Tibial nerve (tissue), 4 donors: ENCODE results near the gene FOXA2. TPM values are rescaled to one million over a fixed set of nuclear protein-coding genes. Genes with fewer than 3 reads are reported as not detected.
"Not testable (repeated sequence)": the region's sequence is repeated elsewhere in the genome, so short reads cannot be mapped to it uniquely, and the experiment has no call there.

ENCODE experiments used
- DNase-seq, 2 donors: peaks; one replicate each; pipeline ENCODE4 v3.0.0-alpha.2; 2019; ENCODE audit warnings: low spot score in 2 of 2
- H3K27ac ChIP-seq, 4 donors: fragments of 200-600 bp; sonication (generic) in 3 of 4; one replicate each; pipeline ENCODE4 v1.5.1; 2017 to 2019; ENCODE audit warnings: mild to moderate bottlenecking in 1 of 4
- H3K27me3 ChIP-seq, 2 donors: fragments of 200-600 bp; sonication (generic) in 1 of 2; one replicate each; pipeline versions ENCODE4 v1.5.1 to v1.6.0; 2017 to 2019
- H3K36me3 ChIP-seq, 3 donors: fragments of 200-600 bp; sonication (generic); one replicate each; pipeline ENCODE4 v1.5.1; 2018 to 2019
- H3K4me1 ChIP-seq, 4 donors: fragments of 200-600 bp; sonication (generic) in 3 of 4; one replicate each; pipeline ENCODE4 v1.5.1; 2017 to 2019
- H3K4me3 ChIP-seq, 4 donors: fragments of 200-600 bp; sonication (generic) in 3 of 4; one replicate each; pipeline ENCODE4 v1.5.1; 2017 to 2019; ENCODE audit warnings: mild to moderate bottlenecking in 1 of 4, moderate library complexity in 1 of 4
- H3K9me3 ChIP-seq, 4 donors: fragments of 200-600 bp; sonication (generic) in 3 of 4; one replicate each; pipeline ENCODE4 v1.5.1; 2017 to 2019
- EP300 ChIP-seq, 2 donors: sonication (generic); formaldehyde crosslinking; IDR thresholded peaks; one replicate each; pipeline ENCODE4 v1.6.1; 2017; ENCODE audit warnings: antibody characterized with exemption in 2 of 2, mild to moderate bottlenecking in 1 of 2
- POLR2A ChIP-seq, 2 donors: fragments of 450-650 bp; IDR thresholded peaks; one replicate each; pipeline ENCODE4 v1.6.1; 2017; ENCODE audit warnings: antibody characterized with exemption in 2 of 2, mild to moderate bottlenecking in 2 of 2, moderate library complexity in 2 of 2
- WGBS, 2 donors: methylation state at CpG; one replicate each; pipeline ENCODE4 v1.1.5; 2018; 5-methylcytosine and 5-hydroxymethylcytosine counted together
- total RNA-seq, 4 donors: library from RNA; depleted of rRNA; stranded (reverse); fragments of >200 nt; gene quantifications; one replicate each; pipeline ENCODE4 v1.1.0, GENCODE V29; 2016
- TF ChIP-seq, protein P1 (sequence below), 5 experiments: fragments of 200-600 bp in 3 of 5; fragments of 450-650 bp in 2 of 5; sonication (generic) in 3 of 5; IDR thresholded peaks; one replicate each; pipeline ENCODE4 v1.5.1; 2016 to 2019; ENCODE audit warnings: antibody characterized with exemption in 5 of 5, mild to moderate bottlenecking in 3 of 5, moderate library complexity in 2 of 5

FOXA2 gene
- total RNA-seq, 4 donors from 2014 or later = 0.60 TPM; not detected in 3

- TF ChIP-seq, protein P1, sequence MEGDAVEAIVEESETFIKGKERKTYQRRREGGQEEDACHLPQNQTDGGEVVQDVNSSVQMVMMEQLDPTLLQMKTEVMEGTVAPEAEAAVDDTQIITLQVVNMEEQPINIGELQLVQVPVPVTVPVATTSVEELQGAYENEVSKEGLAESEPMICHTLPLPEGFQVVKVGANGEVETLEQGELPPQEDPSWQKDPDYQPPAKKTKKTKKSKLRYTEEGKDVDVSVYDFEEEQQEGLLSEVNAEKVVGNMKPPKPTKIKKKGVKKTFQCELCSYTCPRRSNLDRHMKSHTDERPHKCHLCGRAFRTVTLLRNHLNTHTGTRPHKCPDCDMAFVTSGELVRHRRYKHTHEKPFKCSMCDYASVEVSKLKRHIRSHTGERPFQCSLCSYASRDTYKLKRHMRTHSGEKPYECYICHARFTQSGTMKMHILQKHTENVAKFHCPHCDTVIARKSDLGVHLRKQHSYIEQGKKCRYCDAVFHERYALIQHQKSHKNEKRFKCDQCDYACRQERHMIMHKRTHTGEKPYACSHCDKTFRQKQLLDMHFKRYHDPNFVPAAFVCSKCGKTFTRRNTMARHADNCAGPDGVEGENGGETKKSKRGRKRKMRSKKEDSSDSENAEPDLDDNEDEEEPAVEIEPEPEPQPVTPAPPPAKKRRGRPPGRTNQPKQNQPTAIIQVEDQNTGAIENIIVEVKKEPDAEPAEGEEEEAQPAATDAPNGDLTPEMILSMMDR (IDR thresholded peaks at IDR 0.05) = no peak
- TF ChIP-seq EP300 (IDR thresholded peaks at IDR 0.05) = no peak
- TF ChIP-seq POLR2A (IDR thresholded peaks at IDR 0.05) = no peak
- Histone ChIP-seq H3K4me3 (no peak overlapping the region), H3K27me3 (peaks cover 0 to 35% of the 10 kb centered on the region in 2 donors), H3K9me3 (peaks cover 0 to 8% (median 0%) of the 10 kb centered on the region in 4 donors), H3K27ac (no peak overlapping the region), H3K36me3 (no peaks in the 10 kb centered on the region), H3K4me1 (no peaks in the 10 kb centered on the region)
- no peak for DNase-seq
- 75 to 79% methylated on average over 5 of the region's 5 CpGs for WGBS, 2 donors
Observed at GRCh38 chr20:22555791-22556564, 28.4 kb downstream of the FOXA2 start.

DNA sequence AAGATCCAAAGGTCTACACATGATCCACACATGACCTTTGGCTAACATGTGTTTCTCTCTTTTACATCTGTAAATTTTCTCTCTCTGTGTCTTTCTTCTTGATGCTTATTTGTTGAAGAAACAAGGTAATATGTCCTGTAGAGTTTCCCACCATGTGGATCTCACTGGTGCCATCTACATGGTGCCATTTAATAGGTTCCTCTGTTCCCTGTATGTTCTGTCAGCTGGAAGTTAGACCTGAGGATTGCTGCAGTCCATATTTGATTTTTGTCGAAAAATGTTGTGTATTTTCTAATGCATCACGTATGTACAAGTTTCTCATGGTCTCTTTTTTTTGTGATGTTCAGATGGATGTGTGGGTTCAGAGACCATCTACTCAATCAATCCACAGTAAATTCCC, 30.0 kb downstream of the FOXA2 start:
- peaks cover 0 to 12% (median 0%) of the 10 kb centered on the region in 4 donors for H3K9me3 ChIP-seq
- H3K4me3 ChIP-seq = no peak overlapping the region
- H3K27me3 ChIP-seq = peaks cover 0 to 19% of the 10 kb centered on the region in 2 donors
- H3K4me1 ChIP-seq = no peaks in the 10 kb centered on the region
- H3K27ac ChIP-seq = no peak overlapping the region
- WGBS, 2 donors = 82 to 89% methylated on average over 2 of the region's 2 CpGs
- no peaks in the 10 kb centered on the region for H3K36me3 ChIP-seq
- DNase-seq = no peak
- TF ChIP-seq EP300 (IDR thresholded peaks at IDR 0.05) = no peak
- TF ChIP-seq, protein P1 (IDR thresholded peaks at IDR 0.05) = no peak

DNA sequence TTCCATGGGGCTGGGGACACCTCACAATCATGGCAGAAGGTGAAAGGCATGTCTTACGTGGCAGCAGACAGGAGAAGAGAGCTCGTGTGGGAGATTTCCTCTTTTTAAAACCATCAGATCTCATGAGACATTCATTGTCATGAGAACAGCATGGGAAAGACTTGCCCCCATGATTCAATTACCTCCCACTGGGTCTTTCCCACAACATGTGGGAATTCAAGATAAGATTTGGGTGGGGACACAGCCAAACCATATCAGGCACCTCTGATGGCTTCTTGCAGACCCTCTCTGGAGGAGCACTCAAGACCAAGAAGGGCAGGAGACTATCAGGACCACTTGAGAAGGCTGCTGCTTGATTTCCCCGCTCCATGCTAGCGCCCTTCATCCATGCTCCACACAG, 33.9 kb downstream of the FOXA2 start:
- H3K4me1 ChIP-seq, DNase-seq, H3K27me3 ChIP-seq, H3K36me3 ChIP-seq, H3K4me3 ChIP-seq, H3K27ac ChIP-seq: not testable (repeated sequence)
- WGBS, 2 donors = 69 to 82% methylated on average over 4 of the region's 4 CpGs
- peaks cover 0 to 17% (median 0%) of the 10 kb centered on the region in 4 donors for H3K9me3 ChIP-seq

- Histone ChIP-seq H3K27me3 (no peaks in the 10 kb centered on the region), H3K4me1 (no peaks in the 10 kb centered on the region), H3K27ac (no peak overlapping the region), H3K36me3 (no peaks in the 10 kb centered on the region), H3K4me3 (no peak overlapping the region), H3K9me3 (peaks cover 0 to 8% (median 0%) of the 10 kb centered on the region in 4 donors)
- no peak for DNase-seq
- TF ChIP-seq, protein P1 (IDR thresholded peaks at IDR 0.05) = no peak
- TF ChIP-seq EP300 (IDR thresholded peaks at IDR 0.05) = no peak
- no peak for TF ChIP-seq POLR2A (IDR thresholded peaks at IDR 0.05)
- WGBS, 2 donors = 59 to 65% methylated on average over 4 of the region's 4 CpGs
Observed at GRCh38 chr20:22548040-22548439, 36.3 kb downstream of the FOXA2 start.

DNA sequence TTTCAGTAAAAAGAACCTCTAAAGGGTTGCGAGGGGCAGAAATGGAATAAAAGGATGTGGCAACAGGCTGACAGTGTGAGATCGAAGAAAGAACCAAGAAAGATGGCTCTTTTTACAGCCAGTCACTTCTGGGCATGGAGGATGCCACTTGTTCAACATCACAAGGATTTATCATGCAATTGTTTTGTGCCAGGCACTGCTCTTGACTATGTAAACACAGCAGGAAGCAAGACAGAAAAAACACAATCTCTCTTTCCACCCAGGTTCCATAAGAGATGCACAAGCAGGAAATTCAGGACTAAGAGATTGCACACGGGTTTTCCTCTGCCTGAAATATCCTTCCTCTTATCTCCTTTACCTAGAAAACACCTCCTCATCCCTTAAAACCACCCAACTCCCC, 38.0 kb downstream of the FOXA2 start:
- no peak overlapping the region for H3K27ac ChIP-seq

More for the DNA sequence above, 38.0 kb downstream of the FOXA2 start:
- TF ChIP-seq, protein P1 (IDR thresholded peaks at IDR 0.05) = no peak
- no peak for TF ChIP-seq EP300 (IDR thresholded peaks at IDR 0.05)
- no peak for TF ChIP-seq POLR2A (IDR thresholded peaks at IDR 0.05)
- WGBS, 2 donors = 63 to 64% methylated on average over 3 of the region's 3 CpGs
- Histone ChIP-seq H3K4me3 (no peak overlapping the region), H3K9me3 (peaks cover 0 to 8% (median 0%) of the 10 kb centered on the region in 4 donors), H3K27me3 (no peaks in the 10 kb centered on the region), H3K4me1 (no peaks in the 10 kb centered on the region), H3K36me3 (no peaks in the 10 kb centered on the region)
- no peak for DNase-seq
